Embryonic facial prominence (tissue), 1 donor: ENCODE results near the gene PSMB7.
"Not testable (repeated sequence)": the region's sequence is repeated elsewhere in the genome, so short reads cannot be mapped to it uniquely, and the experiment has no call there.

Experiments used
- DNase-seq: peaks from one replicate; pipeline ENCODE4 v3.0.0-alpha.2; 2016; ENCODE audit errors: extremely low spot score

PSMB7 gene

GRCh38 chr9:124443625-124444024 is 28.4 kb upstream of the PSMB7 start:
- no peak for DNase-seq

GRCh38 chr9:124442826-124443225 is 27.6 kb upstream of the PSMB7 start:
- no peak for DNase-seq

GRCh38 chr9:124442379-124442778 is 27.1 kb upstream of the PSMB7 start:
- no peak for DNase-seq

GRCh38 chr9:124441291-124441690 is 26.0 kb upstream of the PSMB7 start:
- no peak for DNase-seq

GRCh38 chr9:124440786-124441185 is 25.5 kb upstream of the PSMB7 start:
- no peak for DNase-seq

- no peak for DNase-seq
Measured at GRCh38 chr9:124439686-124440243, 24.5 kb upstream of the PSMB7 start.

GRCh38 chr9:124439086-124439485 is 23.8 kb upstream of the PSMB7 start:
- DNase-seq = no peak

GRCh38 chr9:124438091-124438490 is 22.8 kb upstream of the PSMB7 start:
- no peak for DNase-seq

- no peak for DNase-seq
Measured at GRCh38 chr9:124437086-124437485, 21.8 kb upstream of the PSMB7 start.

- DNase-seq = no peak
Measured at GRCh38 chr9:124436320-124436719, 21.1 kb upstream of the PSMB7 start.

GRCh38 chr9:124429530-124429867 is 14.3 kb upstream of the PSMB7 start:
- DNase-seq = no peak

- DNase-seq = no peak
Measured at GRCh38 chr9:124428751-124429529, 13.7 kb upstream of the PSMB7 start.

- DNase-seq = no peak
Measured at GRCh38 chr9:124427281-124427680, 12.0 kb upstream of the PSMB7 start.

- DNase-seq = no peak
Measured at GRCh38 chr9:124426361-124426760, 11.1 kb upstream of the PSMB7 start.

- DNase-seq = not testable (repeated sequence)
Measured at GRCh38 chr9:124425733-124426132, 10.5 kb upstream of the PSMB7 start.

- DNase-seq = no peak
Measured at GRCh38 chr9:124423591-124423990, 8.3 kb upstream of the PSMB7 start.

- no peak for DNase-seq
Measured at GRCh38 chr9:124423155-124423554, 7.9 kb upstream of the PSMB7 start.

- no peak for DNase-seq
Measured at GRCh38 chr9:124420991-124421543, 5.8 kb upstream of the PSMB7 start.

GRCh38 chr9:124419832-124420489 is 4.7 kb upstream of the PSMB7 start:
- no peak for DNase-seq

- DNase-seq = no peak
Measured at GRCh38 chr9:124415852-124416484, 726 bp upstream of the PSMB7 start.

GRCh38 chr9:124414612-124415011 is 630 bp downstream of the PSMB7 start:
- no peak for DNase-seq

- DNase-seq = no peak
Measured at GRCh38 chr9:124412228-124412575, 3.0 kb downstream of the PSMB7 start.
